GM21825 (cell line): ENCODE results near the gene WDR48.

Experiments
- ATAC-seq: cut with Tn5 transposase; IDR thresholded peaks from one replicate; pipeline ENCODE4 v1.9.1; 2021; ENCODE audit warnings: mild to moderate bottlenecking, moderate library complexity; ENCODE audit not compliant: unreplicated experiment

Gene WDR48

DNA sequence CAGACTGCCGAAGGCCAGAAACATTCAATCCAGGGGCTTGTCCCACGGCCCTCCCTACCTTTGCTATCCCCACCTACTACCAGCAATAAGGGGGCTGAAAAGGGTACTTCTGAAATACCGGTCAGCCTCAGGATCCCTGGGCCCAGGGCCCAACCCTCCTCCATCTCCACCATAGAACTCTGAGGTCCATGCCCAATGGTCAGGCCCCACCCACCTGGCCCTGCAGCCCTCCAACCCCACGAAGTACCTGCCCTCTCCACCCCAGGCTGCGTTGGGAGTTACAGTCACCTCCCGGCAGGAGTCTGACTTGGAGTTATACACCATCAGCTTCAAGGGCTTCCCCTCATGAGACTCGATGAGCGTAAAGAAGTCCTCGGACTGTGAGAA is 48.7 kb downstream of the WDR48 start:
- ATAC-seq, result no peak

DNA sequence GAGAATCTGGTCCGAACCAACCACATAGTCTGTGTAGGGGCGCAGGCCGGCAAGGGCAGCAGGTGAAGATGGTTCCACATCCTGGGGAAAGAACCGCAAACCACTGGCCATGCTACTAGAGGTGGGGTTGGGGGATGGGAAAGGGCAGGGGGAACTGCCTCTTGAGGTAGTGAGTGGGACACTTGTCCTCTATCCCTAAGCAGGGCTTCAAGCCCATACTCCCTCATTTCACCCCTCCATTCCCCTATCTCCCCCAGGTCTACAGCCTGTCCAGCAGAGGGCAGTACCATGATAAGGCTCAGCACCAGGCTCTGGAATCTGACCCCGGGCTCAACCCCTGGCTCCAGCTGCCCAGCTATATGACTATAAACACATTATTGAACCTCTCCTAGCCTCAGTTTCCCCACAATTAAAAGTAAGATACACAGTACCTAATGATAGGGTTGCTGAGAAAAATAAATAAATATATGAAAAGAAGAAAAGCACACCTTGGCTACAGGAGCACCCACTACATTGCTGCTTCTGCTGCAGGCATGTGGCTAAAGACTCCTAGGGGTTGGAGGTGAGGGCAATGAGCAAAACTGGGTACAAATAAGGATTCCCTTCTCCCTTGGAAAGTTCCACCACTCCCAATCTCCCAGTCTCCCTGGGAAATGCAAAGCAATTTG is 49.3 kb downstream of the WDR48 start:
- ATAC-seq, result peak; percentile 48

GRCh38 chr3:39102504-39103323 is 50.9 kb downstream of the WDR48 start:
- ATAC-seq, result no peak

DNA sequence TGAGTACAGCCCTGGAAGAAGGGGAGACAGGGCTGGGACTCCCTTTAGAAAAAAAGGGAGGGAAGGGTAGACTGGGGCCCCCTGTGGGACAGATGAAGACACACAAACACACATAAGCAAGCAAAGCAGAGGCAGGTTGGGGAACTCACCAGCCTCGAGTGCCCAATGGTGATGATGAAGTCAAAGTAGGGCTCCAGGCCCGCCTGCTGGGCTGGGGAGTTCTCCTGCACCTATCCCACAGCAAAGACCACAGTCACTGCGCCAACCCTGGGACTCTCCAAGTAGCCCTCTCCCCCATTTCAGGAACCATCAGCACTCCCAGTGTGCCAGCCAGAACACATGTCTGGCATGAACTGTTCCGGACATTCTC is 51.5 kb downstream of the WDR48 start:
- no peak for ATAC-seq

GRCh38 chr3:39103791-39104552 is 52.2 kb downstream of the WDR48 start:
- no peak for ATAC-seq

- ATAC-seq, result no peak
Measured at GRCh38 chr3:39104961-39105686, 53.3 kb downstream of the WDR48 start.

GRCh38 chr3:39105687-39106063 is 53.9 kb downstream of the WDR48 start:
- ATAC-seq, result no peak

- ATAC-seq, result no peak
Measured at GRCh38 chr3:39106281-39106811, 54.5 kb downstream of the WDR48 start.

DNA sequence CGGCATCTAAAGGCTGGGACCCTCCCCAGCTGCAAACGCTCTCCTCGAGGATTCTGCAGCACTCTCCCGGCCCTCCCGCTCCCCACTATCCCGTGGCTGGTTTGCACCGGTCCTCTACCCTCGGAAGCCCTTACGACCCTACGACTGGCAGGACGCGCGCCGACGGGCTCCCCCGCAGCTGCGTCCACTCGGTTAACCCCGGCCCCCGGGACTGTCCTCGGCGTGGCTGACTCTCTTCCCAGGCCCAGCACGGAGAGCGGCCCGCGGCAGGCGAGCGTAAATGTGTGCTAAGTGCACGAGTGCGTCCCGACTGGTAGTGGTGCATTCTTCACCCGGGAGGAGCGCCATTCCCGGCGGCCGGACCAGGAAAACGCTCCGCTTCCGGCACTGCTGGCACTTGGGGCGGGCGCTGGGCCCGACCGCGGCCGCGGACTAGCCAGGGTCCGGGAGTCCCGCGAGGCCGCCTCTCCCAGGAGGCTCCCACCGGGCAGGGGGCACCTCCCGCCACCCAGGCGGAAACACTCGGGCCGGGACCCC is 55.1 kb downstream of the WDR48 start:
- peak; percentile 15 for ATAC-seq

- ATAC-seq, result peak; percentile 50
Measured at GRCh38 chr3:39107388-39108199, 55.8 kb downstream of the WDR48 start, which contains the start of the genes GORASP1 and TTC21A. GORASP1 (minus strand) TSS chr3:39107627; CDS start chr3:39107541, 86 bp downstream. TTC21A (plus strand) TSS chr3:39107680; CDS start chr3:39107838, 158 bp downstream.

GRCh38 chr3:39108200-39108710 is 56.4 kb downstream of the WDR48 start:
- ATAC-seq, result peak; percentile 80

DNA sequence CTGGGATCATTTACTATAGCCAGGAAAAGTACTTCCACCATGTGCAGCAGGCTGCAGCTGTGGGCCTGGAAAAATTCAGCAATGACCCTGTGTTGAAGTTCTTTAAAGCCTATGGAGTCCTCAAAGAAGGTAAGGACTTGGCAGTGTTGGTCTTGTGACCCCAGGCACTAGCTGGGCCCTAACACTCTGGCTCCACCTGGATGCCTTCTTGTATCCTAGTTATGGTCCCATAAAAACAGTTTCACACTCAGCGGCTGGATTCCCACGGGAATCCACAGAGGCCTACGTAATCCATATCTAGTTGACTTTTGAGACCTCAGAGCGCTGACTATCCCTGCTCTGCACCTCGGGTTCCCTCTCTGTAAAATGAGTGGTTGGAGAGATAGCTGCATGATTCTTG is 57.3 kb downstream of the WDR48 start:
- ATAC-seq, result no peak

GRCh38 chr3:39110041-39110639 is 58.3 kb downstream of the WDR48 start:
- ATAC-seq, result no peak

GRCh38 chr3:39112113-39112512 is 60.3 kb downstream of the WDR48 start:
- ATAC-seq, result no peak

DNA sequence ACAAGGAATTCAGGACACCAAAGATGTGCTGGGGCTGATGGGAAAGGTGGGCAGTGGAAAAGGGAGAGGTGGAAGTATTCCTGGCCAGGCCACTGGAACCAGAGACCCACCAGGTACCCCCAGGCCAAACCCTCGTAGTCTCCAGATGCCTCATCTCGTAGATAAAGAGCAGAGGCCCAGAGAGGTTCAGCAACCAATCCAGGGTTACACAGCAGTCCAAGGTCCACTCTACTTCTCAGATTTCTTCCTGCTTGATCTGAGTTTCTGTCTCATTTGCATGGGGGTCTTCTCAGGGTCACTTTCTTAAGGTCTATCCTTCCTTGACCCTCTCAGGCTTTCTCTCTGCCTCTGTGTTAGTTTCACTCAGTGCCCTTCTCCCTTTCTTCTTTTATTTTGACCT is 60.7 kb downstream of the WDR48 start:
- ATAC-seq, result no peak

DNA sequence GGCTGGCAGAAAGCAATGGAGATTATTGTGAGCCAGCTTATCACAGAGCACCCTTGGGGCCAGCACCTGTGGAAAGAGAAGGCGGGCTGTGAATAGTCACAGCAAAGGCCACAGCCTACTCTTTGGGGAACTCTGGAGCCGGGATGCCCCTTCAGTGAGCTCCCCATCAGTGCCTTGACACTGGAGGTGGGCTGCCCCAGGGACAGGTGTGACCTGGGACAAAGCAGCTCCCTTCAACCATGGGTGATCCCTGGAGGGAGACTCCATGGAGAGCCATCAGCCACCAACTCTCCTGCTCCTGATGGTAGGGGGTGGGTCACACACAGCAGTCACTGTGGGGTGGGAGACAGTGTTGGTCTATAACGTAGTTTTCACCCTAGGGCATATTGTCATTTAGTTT is 61.5 kb downstream of the WDR48 start:
- ATAC-seq, result no peak

GRCh38 chr3:39114456-39114855 is 62.6 kb downstream of the WDR48 start:
- no peak for ATAC-seq

DNA sequence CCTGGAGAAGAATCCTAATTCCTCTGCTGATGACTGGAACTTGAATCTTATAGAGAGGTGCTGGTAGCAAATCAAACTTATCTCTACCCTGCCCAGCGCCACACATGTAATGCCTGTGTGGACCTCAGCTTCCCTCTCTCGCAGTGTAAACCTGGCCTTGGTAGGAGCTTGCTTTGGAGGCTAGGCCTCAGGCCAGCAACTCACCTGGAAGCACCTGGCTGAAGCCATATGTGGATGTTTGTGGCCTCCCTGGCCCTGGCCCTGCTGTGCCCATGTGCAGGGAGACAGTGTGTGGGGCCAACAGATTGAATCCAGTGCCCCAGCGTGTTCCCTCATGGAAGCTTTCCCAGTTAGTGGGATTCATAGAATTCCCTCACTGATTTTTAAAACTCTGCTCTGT is 64.1 kb downstream of the WDR48 start:
- no peak for ATAC-seq

DNA sequence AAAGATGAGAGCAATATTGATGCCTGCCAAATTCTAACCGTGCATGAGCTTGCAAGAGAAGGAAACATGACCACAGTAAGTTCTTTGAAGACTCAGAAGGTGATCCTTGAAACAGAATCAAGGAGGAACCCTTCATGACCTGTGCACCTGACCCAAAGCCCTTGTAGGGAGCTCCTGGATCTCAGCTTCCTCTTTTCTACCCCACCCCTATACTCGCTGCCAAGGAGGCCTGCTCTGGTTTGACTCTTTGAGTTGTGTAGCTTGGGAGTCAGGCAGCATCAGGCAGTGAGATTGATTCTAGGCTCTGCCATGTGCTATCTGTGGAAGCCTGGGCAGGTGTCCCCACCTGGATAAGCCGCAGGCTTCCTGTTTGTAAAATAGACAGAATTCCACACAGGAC is 66.3 kb downstream of the WDR48 start:
- ATAC-seq, result no peak
